COLO829 (cell line): ENCODE measurements around the gene FAM72C.
"Not testable (repeated sequence)": the region's sequence is repeated elsewhere in the genome, so short reads cannot be mapped to it uniquely, and the experiment has no call there.

ENCODE experiments used
- DNase-seq: peaks from one replicate; pipeline ENCODE4 v3.0.0; 2012; ENCODE audit warnings: low spot score

FAM72C gene

GRCh38 chr1:143984721-143985473 lies 13.1 kb upstream of the FAM72C start:
- not testable (repeated sequence) for DNase-seq

DNA sequence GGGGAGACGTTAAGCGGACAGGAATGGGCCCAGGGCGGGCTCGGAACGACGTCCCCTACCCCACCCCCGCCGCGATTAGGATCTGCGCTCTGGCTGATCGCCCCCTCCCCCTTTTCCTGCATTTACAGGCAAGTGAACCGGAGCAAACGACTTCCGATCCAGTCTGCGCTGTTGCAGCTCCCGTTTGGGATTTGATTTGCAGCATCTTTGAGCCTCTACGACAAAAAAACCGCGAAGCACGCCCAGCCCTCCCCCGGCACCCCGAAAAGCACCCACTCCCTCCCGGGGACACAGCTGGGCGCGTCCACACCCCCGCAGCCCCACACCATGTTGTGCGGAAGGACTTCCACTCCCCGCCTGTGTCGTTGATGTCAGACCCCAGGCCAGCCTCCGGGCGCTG lies 2.6 kb upstream of the FAM72C start:
- DNase-seq = not testable (repeated sequence)

GRCh38 chr1:143973876-143974414 lies 2.2 kb upstream of the FAM72C start:
- not testable (repeated sequence) for DNase-seq

- not testable (repeated sequence) for DNase-seq
These were observed 1.1 kb upstream of the FAM72C start for GRCh38 chr1:143972753-143973326.

- not testable (repeated sequence) for DNase-seq
These were observed 5.9 kb downstream of the FAM72C start for GRCh38 chr1:143965860-143966259.

DNA sequence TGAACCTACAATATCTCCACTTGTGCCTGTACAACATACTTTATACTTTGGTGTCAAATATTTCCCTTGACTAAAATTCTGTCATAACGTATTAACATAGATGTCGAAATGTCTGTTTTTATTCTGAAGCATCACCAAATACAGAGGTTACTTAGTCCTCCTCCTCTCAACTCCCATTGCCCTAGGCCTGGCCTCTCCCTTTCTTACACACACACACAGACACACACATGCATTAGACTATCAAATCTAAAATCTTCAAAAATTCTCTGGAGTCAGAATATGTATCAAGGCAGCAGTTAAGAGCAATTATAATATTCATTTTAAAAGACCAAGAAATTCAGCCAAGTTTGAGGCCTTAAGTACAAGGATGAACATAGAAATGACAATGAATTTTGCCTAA lies 7.5 kb downstream of the FAM72C start:
- not testable (repeated sequence) for DNase-seq

DNA sequence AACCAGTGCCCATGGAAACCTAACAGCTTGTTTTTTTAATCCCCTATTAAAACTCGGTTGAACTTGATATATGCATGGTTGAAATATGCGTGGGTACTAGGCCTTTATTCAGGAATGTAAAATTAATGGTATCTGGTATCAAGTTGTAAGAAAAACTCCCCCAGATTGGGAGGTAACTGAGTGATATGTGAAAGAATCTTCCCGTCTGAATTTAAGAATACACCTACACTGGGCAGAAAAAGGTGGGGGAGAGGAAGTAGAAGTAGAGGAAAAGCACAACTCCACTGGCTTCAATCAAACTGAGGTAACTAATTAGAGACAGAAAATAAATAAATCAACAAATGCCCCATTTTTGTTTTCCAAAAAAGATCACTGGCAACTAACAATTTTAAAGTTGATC lies 15.9 kb downstream of the FAM72C start:
- not testable (repeated sequence) for DNase-seq

DNA sequence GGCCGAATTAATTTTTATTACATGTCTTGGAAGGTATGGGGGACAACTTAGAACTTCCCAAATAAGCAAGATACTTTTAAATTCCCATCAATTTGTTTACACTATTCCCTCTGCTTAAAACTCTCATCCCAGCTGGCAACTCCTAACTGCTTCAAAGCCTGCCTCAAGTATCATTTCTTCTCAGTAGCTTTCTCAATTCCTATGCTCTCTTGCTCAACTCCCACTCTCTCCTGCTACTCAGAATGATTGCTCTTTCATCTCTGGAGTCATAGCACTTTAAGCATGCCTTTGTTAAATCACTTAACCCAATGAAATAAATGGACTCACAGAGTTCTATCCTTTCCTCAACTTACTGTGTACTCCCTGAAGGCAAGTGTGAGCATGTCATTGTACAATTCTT lies 18.9 kb downstream of the FAM72C start:
- DNase-seq = not testable (repeated sequence)

- DNase-seq = not testable (repeated sequence)
These were observed 20.0 kb downstream of the FAM72C start for GRCh38 chr1:143951485-143952391.

DNA sequence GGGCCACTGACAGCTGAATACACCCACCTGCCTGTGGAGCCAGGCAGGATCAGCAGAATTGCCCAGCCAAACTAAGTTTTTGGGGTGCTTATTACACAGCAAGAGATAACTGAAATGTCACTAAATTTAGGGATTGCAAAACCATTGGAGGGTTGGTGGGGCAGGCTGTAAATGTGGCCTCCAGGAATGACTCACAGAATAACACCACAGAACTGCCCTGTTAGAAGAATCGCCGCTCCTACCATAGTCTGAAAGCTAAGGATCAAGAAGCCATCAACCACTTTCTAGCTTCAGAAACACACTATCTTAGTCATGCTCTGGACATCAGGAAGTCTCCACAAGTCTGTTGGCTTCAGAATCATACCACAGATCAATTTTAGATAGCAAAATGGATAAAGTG lies 24.0 kb downstream of the FAM72C start:
- DNase-seq = not testable (repeated sequence)

GRCh38 chr1:143945253-143945652 lies 26.5 kb downstream of the FAM72C start:
- not testable (repeated sequence) for DNase-seq

GRCh38 chr1:143944576-143945240 lies 27.1 kb downstream of the FAM72C start:
- not testable (repeated sequence) for DNase-seq

GRCh38 chr1:143943319-143943978 lies 28.3 kb downstream of the FAM72C start:
- not testable (repeated sequence) for DNase-seq

DNA sequence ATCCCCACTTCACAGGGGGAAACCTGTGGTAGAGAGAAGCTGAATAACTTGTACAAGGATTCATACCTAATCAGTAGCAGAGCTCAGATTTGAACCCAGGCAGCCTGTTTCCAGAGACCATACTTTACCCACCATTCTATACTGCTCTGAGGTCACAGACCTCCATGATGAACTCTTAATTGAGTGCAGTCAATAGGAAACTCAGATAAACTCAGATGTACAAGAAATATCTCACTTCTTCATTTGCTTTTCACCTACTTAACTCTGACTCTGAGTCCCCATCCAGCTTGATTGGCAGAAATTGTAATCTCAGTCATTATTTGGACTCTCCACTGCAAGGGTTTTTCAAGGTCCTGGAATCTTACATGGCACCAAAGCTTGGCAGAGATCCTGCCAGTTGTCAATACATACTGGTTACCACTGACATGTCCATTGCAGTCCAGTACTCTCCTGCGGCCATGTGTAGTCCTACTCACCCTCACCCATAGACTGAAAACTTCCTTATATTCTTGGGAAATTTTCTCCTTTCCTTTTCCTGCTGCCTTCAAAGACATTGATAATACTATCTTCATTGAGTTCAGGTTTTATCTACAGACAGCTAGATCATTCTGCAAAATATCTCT lies 29.4 kb downstream of the FAM72C start:
- not testable (repeated sequence) for DNase-seq

- DNase-seq = not testable (repeated sequence)
These were observed 32.1 kb downstream of the FAM72C start for GRCh38 chr1:143939666-143940065.

GRCh38 chr1:143938922-143939321 lies 32.9 kb downstream of the FAM72C start:
- DNase-seq = not testable (repeated sequence)

DNA sequence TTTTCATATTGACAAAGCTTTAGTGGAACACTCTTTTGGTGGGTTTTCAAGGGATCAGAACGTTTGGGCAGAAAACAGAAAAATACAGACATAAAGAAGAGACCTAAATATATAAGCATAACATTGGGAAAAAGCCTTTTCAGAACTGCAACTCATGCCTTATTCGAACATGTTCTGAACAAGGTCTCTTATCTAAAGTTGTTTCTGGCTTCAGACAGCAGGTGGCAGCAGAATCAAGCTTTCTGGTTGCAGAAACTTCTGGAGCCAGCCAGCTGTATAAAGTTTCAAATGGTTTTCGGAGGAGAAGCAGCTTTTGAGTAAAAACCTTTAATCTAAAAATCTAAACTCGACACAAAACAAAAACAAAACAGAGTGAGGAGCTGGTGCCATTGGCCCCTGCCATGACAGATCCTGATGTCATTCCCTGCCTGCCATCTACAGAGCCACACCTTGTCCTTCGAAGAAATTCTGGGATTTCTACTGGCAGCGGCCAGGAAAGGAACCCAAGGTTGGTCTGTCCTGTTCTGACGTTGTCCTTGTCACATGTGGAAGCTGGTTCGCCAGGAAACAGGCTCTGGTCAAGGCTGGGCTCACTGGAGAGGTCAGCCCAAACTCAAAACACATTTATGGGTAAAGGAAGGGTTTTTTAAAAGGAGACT lies 35.2 kb downstream of the FAM72C start:
- not testable (repeated sequence) for DNase-seq

DNA sequence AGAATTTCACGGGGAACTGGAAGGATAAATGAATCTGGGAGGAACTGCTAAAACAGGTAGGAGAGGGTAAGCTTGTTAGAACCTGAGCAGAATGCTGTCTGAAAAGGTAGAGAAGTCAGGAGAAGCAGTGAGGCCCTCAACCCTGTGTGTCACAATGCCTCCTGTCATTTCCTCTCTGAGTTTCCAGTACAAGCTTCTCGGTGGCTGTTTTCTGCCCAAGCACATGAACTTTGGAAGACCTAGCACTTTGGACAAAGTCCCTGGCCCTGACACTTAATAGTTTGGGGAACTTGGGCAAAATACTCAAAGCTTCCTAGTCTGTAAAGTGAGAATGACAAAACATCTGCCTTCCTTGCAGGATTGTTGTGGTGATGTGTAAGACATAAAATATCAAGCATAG lies 52.7 kb downstream of the FAM72C start:
- DNase-seq = not testable (repeated sequence)

GRCh38 chr1:143918552-143918951 lies 53.2 kb downstream of the FAM72C start:
- not testable (repeated sequence) for DNase-seq

- not testable (repeated sequence) for DNase-seq
These were observed 58.1 kb downstream of the FAM72C start for GRCh38 chr1:143913705-143914104.
